HCT116 (cell line): ENCODE results near the gene NSD2. TPM values are rescaled to one million over a fixed set of nuclear protein-coding genes. Genes with fewer than 3 reads are reported as not detected.
A peak's percentile ranks its signal among the peaks of the same experiment; 100 is the strongest.

Source experiments
- ATAC-seq: fragments of 200-7000 bp; cut with Tn5 transposase; 2 replicates; pipeline ENCODE4 v1.9.1; 2020; ENCODE audit warnings: mild to moderate bottlenecking, moderate library complexity
- BruUV-seq: library from RNA; stranded (reverse); fragments of 400-500 nt; replicated peaks from 2 replicates; lab custom pipeline; 2021; lab: Mats Ljungman, UMichigan
- CTCF ChIA-PET: fragments of 300-600 bp; sonication (Branson Sonifier 250); formaldehyde crosslinking; loops from one replicate; lab custom pipeline; 2021; ENCODE audit warnings: antibody characterized with exemption; lab: Charles Lee
- POLR2A ChIA-PET: fragments of 300-600, 350-600 bp; sonication (Branson Sonifier 250); formaldehyde crosslinking; loops from one replicate; lab custom pipeline; 2021; ENCODE audit warnings: antibody characterized with exemption; lab: Charles Lee
- RAD21 ChIA-PET, 2 experiments: fragments of 300-600 bp; sonication (Branson Sonifier 250); formaldehyde crosslinking; loops; one replicate each; lab custom pipeline; 2023; ENCODE audit warnings: low total read pairs in 2 of 2; ENCODE audit not compliant: uncharacterized antibody in 2 of 2, unreplicated experiment in 2 of 2, low non-redundant PET in 1 of 2; lab: Charles Lee
- DNase-seq: peaks from one replicate; pipeline ENCODE4 v3.0.0-alpha.2; 2010; ENCODE audit warnings: low read depth, low spot score
- H2AFZ ChIP-seq: fragments of 200-600 bp; shearing (Covaris generic), sonication (generic); 2 replicates; pipeline ENCODE4 v1.6.1; 2017; ENCODE audit warnings: low read depth, mixed run types, mixed read lengths, antibody characterized with exemption, low read length; ENCODE audit not compliant: poor library complexity, severe bottlenecking
- H3K27ac ChIP-seq: 2 replicates; pipeline ENCODE4 v1.5.1; 2012; ENCODE audit warnings: low read depth, low read length
- H3K27me3 ChIP-seq: fragments of 200-600 bp; sonication (generic); 2 replicates; pipeline ENCODE4 v1.6.1; 2016; ENCODE audit warnings: mixed run types, low read length, mixed read lengths; ENCODE audit not compliant: insufficient read depth
- H3K36me3 ChIP-seq, 2 experiments: fragments of 200-500 bp in 1 of 2; fragments of 200-600 bp in 1 of 2; sonication (Bioruptor generic) in 1 of 2; sonication (generic) in 1 of 2; 2 replicates each; pipeline versions ENCODE4 v1.5.1 to v1.6.1; 2014 to 2016; ENCODE audit warnings: low read length in 2 of 2, inconsistent platforms in 1 of 2, mixed read lengths in 1 of 2, mixed run types in 1 of 2; ENCODE audit not compliant: insufficient read depth in 2 of 2, control insufficient read depth in 1 of 2
- H3K4me1 ChIP-seq, 2 experiments: fragments of 200-600 bp in 1 of 2; sonication (generic) in 1 of 2; 2 replicates each; pipeline versions ENCODE4 v1.5.1 to v1.6.1; 2012 to 2017; ENCODE audit warnings: low read length in 2 of 2, inconsistent platforms in 1 of 2, mild to moderate bottlenecking in 1 of 2, mixed read lengths in 1 of 2, mixed run types in 1 of 2, moderate library complexity in 1 of 2; ENCODE audit not compliant: insufficient read depth in 2 of 2, control insufficient read depth in 1 of 2
- H3K4me2 ChIP-seq: fragments of 200-600 bp; sonication (generic); 2 replicates; pipeline ENCODE4 v1.6.1; 2017; ENCODE audit warnings: mixed run types, low read length, mixed read lengths
- H3K4me3 ChIP-seq, 2 experiments: fragments of 200-600 bp in 1 of 2; sonication (generic) in 1 of 2; replicated peaks in 1 of 2; 2 replicates each; pipeline ENCODE4 v1.5.1; 2011 to 2016; ENCODE audit warnings: low read length in 2 of 2, control low read depth in 1 of 2, low read depth in 1 of 2, mild to moderate bottlenecking in 1 of 2, mixed read lengths in 1 of 2, mixed run types in 1 of 2
- H3K79me2 ChIP-seq: fragments of 200-600 bp; sonication (generic); 2 replicates; pipeline ENCODE4 v1.6.1; 2017; ENCODE audit warnings: mild to moderate bottlenecking, mixed run types, low read length, moderate library complexity, mixed read lengths; ENCODE audit not compliant: insufficient read depth
- H3K9ac ChIP-seq: fragments of 200-600 bp; sonication (generic); 2 replicates; pipeline ENCODE4 v1.6.1; 2016; ENCODE audit warnings: low read length, mixed read lengths
- H3K9me2 ChIP-seq: fragments of 200-600 bp; sonication (generic), shearing (Covaris generic); 2 replicates; pipeline ENCODE4 v1.6.1; 2017; ENCODE audit warnings: mixed run types, mild to moderate bottlenecking, moderate library complexity; ENCODE audit not compliant: insufficient read depth
- H3K9me3 ChIP-seq, 2 experiments: fragments of 200-500 bp in 1 of 2; fragments of 200-600 bp in 1 of 2; sonication (Bioruptor generic) in 1 of 2; sonication (generic) in 1 of 2; 2 replicates each; pipeline ENCODE4 v1.6.1; 2014 to 2017; ENCODE audit warnings: low read length in 2 of 2, mixed read lengths in 2 of 2, inconsistent platforms in 1 of 2, low read depth in 1 of 2, mild to moderate bottlenecking in 1 of 2, mixed run types in 1 of 2, moderate library complexity in 1 of 2; ENCODE audit not compliant: control insufficient read depth in 1 of 2, insufficient read depth in 1 of 2
- H4K20me1 ChIP-seq: fragments of 200-600 bp; sonication (generic), shearing (Covaris generic); 2 replicates; pipeline ENCODE4 v1.6.1; 2017; ENCODE audit warnings: mixed run types, mild to moderate bottlenecking, moderate library complexity; ENCODE audit not compliant: insufficient read depth
- ATF3 ChIP-seq: IDR thresholded peaks from 2 replicates; pipeline ENCODE4 v1.6.1; 2012
- CTCF ChIP-seq, 3 experiments: fragments of 200-600 bp in 1 of 3; sonication (generic) in 1 of 3; IDR thresholded peaks in 2 of 3; conservative IDR thresholded peaks in 1 of 3; 2 replicates each; pipeline ENCODE4 v1.5.1; 2012 to 2017; ENCODE audit warnings: low read depth in 2 of 3, low read length in 2 of 3, antibody characterized with exemption in 1 of 3, borderline replicate concordance in 1 of 3, control low read depth in 1 of 3, mild to moderate bottlenecking in 1 of 3, mixed read lengths in 1 of 3, mixed run types in 1 of 3, moderate library complexity in 1 of 3; ENCODE audit not compliant: insufficient read depth in 1 of 3
- ELF1 ChIP-seq: IDR thresholded peaks from 2 replicates; pipeline ENCODE4 v1.6.1; 2012; ENCODE audit warnings: low read depth, borderline replicate concordance
- JUND ChIP-seq: IDR thresholded peaks from 2 replicates; pipeline ENCODE4 v1.6.1; 2012
- POLR2A ChIP-seq: IDR thresholded peaks from 2 replicates; pipeline ENCODE4 v1.7.0; 2011; ENCODE audit warnings: borderline replicate concordance; ENCODE audit not compliant: insufficient read depth, insufficient read length; ENCODE audit errors: extremely low read depth
- ZFX ChIP-seq: fragments of 450-650 bp; IDR thresholded peaks from 2 replicates; pipeline ENCODE4 v1.6.1; 2017
- intact Hi-C: fragments of 100-400 bp; cut with micrococcal nuclease; formaldehyde crosslinking; loops from 2 replicates; pipeline ENCODE4 v1.10.0; 2022
- total RNA-seq: library from RNA; stranded (reverse); gene quantifications from one replicate; pipeline ENCODE4 v1.2.1, GENCODE V29; 2021; ENCODE audit not compliant: unreplicated experiment

The NSD2 gene
- total RNA-seq, 1 experiment from 2014 or later, result 145 TPM

GRCh38 chr4:1898007-1898406 lies 26.8 kb downstream of the NSD2 start (continued):
- no peak for TF ChIP-seq CTCF (IDR thresholded peaks at IDR 0.05 in 2 of 3, conservative IDR thresholded peaks at IDR 0.05 in 1 of 3; ENCODE audit: borderline replicate concordance in 1 of 3, insufficient read depth in 1 of 3, low read depth in 2 of 3, low read length in 2 of 3)
- no peak for TF ChIP-seq ZFX
- no peak for TF ChIP-seq JUND

GRCh38 chr4:1898681-1899080 lies 27.5 kb downstream of the NSD2 start:
- POLR2A ChIA-PET, result no interaction called here
- Histone ChIP-seq H4K20me1 (peaks cover 32% of the 10 kb centered on the region), H3K36me3 (peaks cover 5 to 40% of the 10 kb centered on the region in 2 experiments), H3K9me3 (no peaks in the 10 kb centered on the region), H3K4me1 (peaks cover 0 to 6% of the 10 kb centered on the region in 2 experiments; a peak in 2 of 4 replicates), H3K9ac (no peak overlapping the region), H3K27me3 (no peaks in the 10 kb centered on the region), H3K27ac (no peak overlapping the region), H2AFZ (no peak overlapping the region), H3K4me2 (0 out of 2 replicates have a peak overlapping the region, but pooled peaks have one; percentile 11), H3K4me3 (no peak overlapping the region), H3K79me2 (peaks cover 98% of the 10 kb centered on the region)
- intact Hi-C loops, result loop anchor here (1.0 to 5.0 kb wide), 2 partner anchors 86 to 152 kb away; no protein-coding TSS in a partner anchor
- DNase-seq (no peak), ATAC-seq (no peak; the same call in 1 of the 2 replicates)
- RAD21 ChIA-PET, result no interaction called here
- no TSS peak for BruUV-seq
- no peak for TF ChIP-seq ELF1
- no peak for TF ChIP-seq CTCF (IDR thresholded peaks at IDR 0.05 in 2 of 3, conservative IDR thresholded peaks at IDR 0.05 in 1 of 3; ENCODE audit: borderline replicate concordance in 1 of 3, insufficient read depth in 1 of 3, low read depth in 2 of 3, low read length in 2 of 3)
- TF ChIP-seq POLR2A, result no peak
- no peak for TF ChIP-seq ATF3
- TF ChIP-seq, all 23 proteins: peak for 0
- H3K9me2 ChIP-seq, result no peaks in the 10 kb centered on the region
- CTCF ChIA-PET, result interaction anchor here (1.1 to 1.4 kb wide), 4 partner anchors 9 to 322 kb away, joined by 3 read pairs; no protein-coding TSS in a partner anchor
